HG02798 (cell line): Measurements from ENCODE around the gene CALD1.

Experiments
- ATAC-seq: cut with Tn5 transposase; IDR thresholded peaks from one replicate; pipeline ENCODE4 v1.9.1; 2021; ENCODE audit warnings: mild to moderate bottlenecking; ENCODE audit not compliant: unreplicated experiment, poor library complexity

CALD1 gene

DNA sequence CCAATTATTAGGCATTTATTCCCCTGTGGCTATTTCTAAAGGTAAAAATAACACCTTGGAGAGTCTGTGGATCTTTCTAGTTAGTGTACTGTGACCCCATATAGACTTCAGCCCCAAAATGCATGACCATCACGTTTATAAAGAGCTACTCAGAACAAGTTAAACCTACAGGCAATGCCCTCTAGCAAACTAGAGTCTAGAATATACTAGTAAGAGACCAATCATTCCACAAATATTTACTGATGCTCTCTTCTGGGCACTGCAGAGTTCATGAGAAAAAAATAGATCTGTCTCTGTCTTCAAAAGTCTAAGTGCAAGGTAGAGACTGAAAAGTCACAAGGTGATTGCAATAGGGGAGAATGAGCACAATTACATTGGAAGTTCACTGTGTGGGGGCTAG lies 20.5 kb upstream of the CALD1 start:
- no peak for ATAC-seq

DNA sequence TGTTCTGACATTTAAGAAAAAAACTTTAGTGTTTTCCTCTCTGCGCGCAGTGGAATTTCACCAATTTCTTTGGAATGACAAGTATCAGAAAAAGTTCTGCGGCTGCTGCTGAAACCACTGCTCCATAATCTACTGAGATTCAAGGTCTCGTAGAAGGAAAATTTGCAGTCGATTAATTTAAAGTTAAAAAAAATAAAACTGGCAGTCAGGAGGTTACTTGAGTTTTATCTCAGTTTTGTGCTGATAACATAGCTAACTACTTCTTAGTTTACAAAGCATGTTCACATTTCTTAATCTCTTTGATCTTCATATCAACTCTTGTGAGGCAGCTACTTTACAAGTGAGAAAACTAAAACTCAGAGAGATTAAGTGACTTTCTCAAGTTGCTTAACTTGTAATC lies 18.2 kb upstream of the CALD1 start:
- ATAC-seq = no peak

- ATAC-seq = no peak
Observed at GRCh38 chr7:134763960-134764359, 15.5 kb upstream of the CALD1 start.

- ATAC-seq = no peak
Observed at GRCh38 chr7:134764365-134764764, 15.1 kb upstream of the CALD1 start.

DNA sequence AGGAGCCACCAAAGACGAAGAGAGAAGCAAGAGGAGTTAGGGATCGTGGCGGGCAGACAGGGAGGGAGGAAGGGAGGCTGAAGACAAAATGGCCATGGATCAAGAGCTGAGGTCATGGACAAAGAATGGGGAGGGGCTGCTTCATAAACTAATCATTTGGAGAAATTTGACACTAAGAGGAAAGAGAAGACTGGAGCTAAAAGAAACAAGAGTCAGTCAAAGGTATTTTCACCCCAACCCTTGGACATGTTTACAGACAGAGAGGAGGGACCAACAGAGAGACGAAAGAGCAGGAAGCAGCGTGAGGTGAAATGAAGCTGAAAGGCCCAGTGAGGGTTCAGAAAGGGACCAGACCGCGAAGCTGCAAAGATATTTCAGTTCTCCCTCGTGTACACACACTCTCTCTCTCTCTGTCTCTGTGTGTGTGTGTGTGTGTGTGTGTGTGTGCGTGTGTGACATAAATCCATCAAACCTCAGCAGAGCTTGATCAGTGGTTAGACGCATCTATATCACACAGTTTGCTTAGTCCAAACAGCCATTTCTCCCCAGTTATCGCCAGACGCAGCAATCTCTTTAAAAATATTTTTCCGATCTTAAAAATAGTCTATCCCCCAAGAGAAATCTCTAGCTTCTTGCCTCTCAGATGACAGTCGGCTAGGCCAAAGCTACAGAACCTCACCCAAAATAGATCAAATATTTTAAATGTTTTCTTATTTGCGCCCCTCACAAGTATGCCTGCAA lies 12.5 kb upstream of the CALD1 start:
- peak; percentile 82 for ATAC-seq

GRCh38 chr7:134767520-134768168 lies 11.8 kb upstream of the CALD1 start:
- no peak for ATAC-seq

- no peak for ATAC-seq
Observed at GRCh38 chr7:134768243-134768642, 11.2 kb upstream of the CALD1 start.

- no peak for ATAC-seq
Observed at GRCh38 chr7:134770676-134771075, 8.8 kb upstream of the CALD1 start.

- ATAC-seq = no peak
Observed at GRCh38 chr7:134771111-134771510, 8.3 kb upstream of the CALD1 start.

GRCh38 chr7:134771889-134772288 lies 7.5 kb upstream of the CALD1 start:
- ATAC-seq = no peak

- no peak for ATAC-seq
Observed at GRCh38 chr7:134772401-134772800, 7.0 kb upstream of the CALD1 start.

DNA sequence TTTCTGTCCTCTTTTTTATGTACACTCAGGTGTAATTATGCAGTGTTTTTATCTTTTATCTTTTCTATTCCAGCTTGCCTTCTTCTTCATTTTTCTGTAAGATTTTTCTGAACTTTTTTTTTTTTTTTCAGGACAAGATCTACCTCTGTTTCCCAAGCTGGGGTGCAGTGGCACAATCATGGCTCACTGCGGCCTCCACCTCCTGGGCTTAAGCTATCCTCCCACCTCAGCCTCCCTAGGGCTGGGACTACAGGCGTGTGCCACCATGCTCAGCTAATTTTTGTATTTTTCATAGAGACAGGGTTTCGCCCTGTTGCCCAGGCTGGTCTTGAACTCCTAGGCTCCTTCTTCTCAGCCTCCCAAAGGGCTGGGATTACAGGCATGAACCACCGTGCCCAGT lies 6.3 kb upstream of the CALD1 start:
- no peak for ATAC-seq

GRCh38 chr7:134774119-134774518 lies 5.3 kb upstream of the CALD1 start:
- no peak for ATAC-seq

GRCh38 chr7:134777470-134777869 lies 2.0 kb upstream of the CALD1 start:
- no peak for ATAC-seq

DNA sequence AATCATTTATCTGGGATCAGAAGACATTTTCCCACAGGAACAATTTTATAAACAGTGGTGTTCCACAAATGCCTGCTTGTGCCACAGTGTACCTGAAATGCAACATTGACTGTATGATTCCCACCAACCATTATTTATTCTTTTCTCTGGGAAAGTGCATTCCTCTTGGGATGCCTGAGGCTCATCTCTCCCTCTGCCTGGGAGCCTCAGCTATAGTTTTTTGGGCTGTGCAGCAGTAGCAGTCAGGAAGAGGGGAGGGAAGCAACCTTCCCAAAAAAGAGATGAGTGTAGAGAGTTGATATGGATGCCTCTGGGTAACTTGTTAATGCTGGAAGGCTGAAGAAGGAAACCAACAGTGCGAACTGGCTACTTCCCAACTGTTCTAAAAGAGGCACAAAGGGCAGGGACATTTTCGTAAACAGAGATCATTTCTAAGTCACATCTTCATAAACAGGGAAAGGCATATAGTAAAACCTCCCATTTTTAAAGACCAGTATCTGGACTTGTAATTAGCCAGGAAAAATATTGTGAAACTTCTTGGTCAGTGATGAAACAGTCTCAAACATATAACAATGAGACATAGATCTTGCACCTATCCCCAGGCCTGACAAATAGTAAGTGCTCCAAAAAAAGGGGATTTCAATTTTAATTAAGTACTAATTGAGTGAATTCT lies 1.4 kb upstream of the CALD1 start:
- no peak for ATAC-seq

DNA sequence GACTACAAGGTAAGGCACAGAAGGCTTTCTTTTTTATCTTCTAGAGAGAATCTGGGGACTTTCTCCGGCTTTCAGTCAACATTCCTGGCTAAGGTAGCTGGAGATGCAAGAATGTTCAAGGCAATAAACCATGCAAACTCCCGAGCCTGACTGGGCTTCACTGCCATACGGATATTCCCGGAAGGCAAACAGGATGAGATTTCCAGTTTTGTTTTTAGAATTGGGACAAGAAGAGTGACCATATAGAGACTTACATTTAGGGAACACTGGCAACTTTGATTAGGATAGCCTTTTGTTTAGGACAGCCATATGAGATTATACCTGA lies 269 bp downstream of the CALD1 start:
- ATAC-seq = no peak

GRCh38 chr7:134780166-134780828 lies 863 bp downstream of the CALD1 start:
- ATAC-seq = no peak

- no peak for ATAC-seq
Observed at GRCh38 chr7:134781171-134781570, 1.7 kb downstream of the CALD1 start.

DNA sequence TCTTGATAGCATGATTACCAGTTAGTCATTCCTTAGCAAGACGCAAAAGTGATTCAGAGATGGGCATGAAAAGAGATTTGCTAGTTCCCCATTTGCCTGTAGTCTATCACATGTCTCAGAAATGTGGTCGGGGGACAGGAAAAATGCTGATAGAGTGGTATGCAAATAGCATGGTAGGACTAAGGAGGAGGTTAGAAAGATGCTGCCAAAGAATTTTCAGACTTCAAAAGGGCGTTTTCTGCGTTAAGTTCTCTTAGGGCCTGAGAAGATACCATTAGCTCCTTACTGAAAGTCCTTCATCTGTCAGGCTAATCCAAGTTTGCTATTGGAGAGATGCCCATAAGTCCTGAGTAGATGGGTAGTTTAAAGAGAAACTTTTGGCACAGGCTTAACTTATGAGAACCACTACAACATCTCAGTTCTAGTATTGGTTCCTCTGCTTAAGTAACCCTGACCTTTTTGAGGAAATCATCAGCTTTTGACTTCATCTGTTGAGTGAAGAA lies 2.7 kb downstream of the CALD1 start:
- ATAC-seq = peak; percentile 78

DNA sequence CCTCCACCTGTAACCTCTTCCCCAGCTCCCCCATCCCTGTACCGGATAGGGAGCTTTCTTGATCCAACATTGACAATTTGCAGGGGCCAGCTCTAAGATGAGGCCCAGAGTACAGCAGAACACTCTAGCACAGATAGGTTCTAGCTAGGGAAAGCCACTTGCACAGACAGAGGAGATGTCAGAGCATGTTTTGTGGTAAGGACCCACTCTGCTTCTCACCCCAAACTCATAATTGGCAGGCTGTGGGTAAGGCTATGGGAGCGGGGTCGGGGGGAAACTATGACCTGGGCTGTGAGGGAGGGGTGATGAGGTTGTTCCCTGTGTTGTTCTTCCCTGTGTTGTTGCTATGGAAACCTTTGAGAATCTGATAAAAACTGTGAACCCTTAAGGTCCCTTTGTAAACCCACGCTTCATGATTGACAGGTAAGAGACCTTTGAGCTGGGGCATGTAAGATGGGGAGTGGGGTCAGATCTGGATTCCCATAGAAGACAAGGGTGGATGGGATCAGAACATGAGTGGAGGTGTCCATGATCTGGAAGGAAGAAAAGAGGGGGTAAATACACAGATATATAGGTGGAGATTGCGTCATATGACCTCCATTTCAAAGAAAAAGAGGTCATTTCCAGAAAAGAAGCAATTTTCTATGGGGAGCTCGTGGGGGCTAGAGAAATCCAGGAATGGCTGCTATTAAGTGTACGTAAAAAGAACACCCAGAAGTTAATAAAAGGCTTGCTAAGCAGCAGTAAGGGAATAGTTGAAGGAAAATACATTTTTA lies 4.0 kb downstream of the CALD1 start:
- ATAC-seq = no peak
